HL-60 (cell line): ENCODE data around the gene THYN1.

Experiments used
- DNase-seq, 2 experiments: peaks; one replicate each; pipeline ENCODE4 v3.0.0-alpha.2; 2010 to 2020; ENCODE audit warnings: low read depth in 1 of 2, low spot score in 1 of 2
- H3K27ac ChIP-seq: fragments of 250-450 bp; sonication (Bioruptor Pico); replicated peaks from 2 replicates; pipeline ENCODE4 v1.5.1; 2020; ENCODE audit warnings: mild to moderate bottlenecking, moderate library complexity
- H3K27me3 ChIP-seq: fragments of 250-450 bp; sonication (Bioruptor Pico); 2 replicates; pipeline ENCODE4 v1.5.1; 2021; ENCODE audit warnings: mild to moderate bottlenecking, moderate library complexity; ENCODE audit not compliant: insufficient read depth, poor library complexity, severe bottlenecking
- H3K4me3 ChIP-seq: replicated peaks from 2 replicates; pipeline ENCODE4 v1.5.1; 2011; ENCODE audit warnings: mild to moderate bottlenecking, control low read depth, low read length; ENCODE audit not compliant: insufficient read depth
- GABPA ChIP-seq: IDR thresholded peaks from 2 replicates; pipeline ENCODE4 v1.6.1; 2012; ENCODE audit warnings: low read depth
- POLR2AphosphoS5 ChIP-seq: IDR thresholded peaks from 2 replicates; pipeline ENCODE4 v1.6.1; 2012; ENCODE audit warnings: low read depth
- SPI1 ChIP-seq: IDR thresholded peaks from 2 replicates; pipeline ENCODE4 v1.6.1; 2012; ENCODE audit warnings: low read depth, mild to moderate bottlenecking, borderline replicate concordance
- TF ChIP-seq, protein P1 (sequence below): IDR thresholded peaks from 2 replicates; pipeline ENCODE4 v1.6.1; 2012; ENCODE audit warnings: low read depth; ENCODE audit not compliant: insufficient replicate concordance
- TF ChIP-seq, protein P2 (sequence below): IDR thresholded peaks from one replicate; pipeline ENCODE4 v1.5.1; 2011; ENCODE audit warnings: low read length, control low read depth, inconsistent platforms; ENCODE audit not compliant: insufficient read depth

The THYN1 gene

DNA sequence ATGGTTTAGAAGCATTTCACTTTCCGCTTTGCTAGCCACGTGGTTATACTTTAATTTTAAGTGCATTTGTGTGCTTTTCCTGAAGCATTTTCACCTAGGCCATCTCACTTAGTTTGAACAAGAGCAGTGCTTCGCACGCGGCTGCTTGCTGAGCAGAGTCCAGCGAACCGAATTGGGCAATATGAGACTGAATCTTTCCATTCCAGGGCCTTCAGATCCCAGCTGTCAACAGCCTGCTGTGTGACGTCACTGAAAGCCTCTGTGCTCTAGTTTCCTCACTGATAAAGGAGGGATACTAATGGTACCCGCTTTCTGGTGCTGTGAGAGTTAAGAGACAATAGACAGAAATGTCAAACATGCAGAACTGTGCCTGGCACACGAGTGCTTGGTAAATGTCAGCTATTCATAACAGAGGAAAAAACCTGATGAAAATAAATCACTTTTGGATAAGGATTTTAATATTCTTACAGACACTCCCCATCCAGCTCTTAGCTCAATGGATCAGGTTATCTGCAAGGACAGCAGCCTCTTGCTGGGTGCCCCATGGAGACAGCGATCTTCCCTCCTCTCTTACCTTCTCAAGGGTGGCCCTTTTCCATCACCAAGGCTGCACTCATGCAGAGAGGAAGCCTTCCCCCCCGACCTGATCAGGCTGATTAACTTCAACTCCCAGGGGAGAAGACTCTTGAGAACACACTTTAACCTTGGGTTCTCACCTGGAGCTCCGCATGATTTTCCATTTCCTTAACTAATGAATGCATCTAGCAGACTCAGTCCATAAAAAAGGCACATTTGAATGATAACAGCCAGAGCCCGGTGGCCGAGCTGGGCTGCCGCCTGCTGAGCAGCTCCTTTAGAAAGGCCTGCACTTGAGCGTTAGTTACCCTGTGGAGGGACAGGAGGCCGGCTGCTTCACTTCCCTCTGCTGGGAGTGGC, 19.5 kb upstream of the THYN1 start:
- H3K4me3 ChIP-seq = no peak overlapping the region
- TF ChIP-seq POLR2AphosphoS5 (no peak), GABPA (no peak), SPI1 (no peak)
- TF ChIP-seq, protein P1, sequence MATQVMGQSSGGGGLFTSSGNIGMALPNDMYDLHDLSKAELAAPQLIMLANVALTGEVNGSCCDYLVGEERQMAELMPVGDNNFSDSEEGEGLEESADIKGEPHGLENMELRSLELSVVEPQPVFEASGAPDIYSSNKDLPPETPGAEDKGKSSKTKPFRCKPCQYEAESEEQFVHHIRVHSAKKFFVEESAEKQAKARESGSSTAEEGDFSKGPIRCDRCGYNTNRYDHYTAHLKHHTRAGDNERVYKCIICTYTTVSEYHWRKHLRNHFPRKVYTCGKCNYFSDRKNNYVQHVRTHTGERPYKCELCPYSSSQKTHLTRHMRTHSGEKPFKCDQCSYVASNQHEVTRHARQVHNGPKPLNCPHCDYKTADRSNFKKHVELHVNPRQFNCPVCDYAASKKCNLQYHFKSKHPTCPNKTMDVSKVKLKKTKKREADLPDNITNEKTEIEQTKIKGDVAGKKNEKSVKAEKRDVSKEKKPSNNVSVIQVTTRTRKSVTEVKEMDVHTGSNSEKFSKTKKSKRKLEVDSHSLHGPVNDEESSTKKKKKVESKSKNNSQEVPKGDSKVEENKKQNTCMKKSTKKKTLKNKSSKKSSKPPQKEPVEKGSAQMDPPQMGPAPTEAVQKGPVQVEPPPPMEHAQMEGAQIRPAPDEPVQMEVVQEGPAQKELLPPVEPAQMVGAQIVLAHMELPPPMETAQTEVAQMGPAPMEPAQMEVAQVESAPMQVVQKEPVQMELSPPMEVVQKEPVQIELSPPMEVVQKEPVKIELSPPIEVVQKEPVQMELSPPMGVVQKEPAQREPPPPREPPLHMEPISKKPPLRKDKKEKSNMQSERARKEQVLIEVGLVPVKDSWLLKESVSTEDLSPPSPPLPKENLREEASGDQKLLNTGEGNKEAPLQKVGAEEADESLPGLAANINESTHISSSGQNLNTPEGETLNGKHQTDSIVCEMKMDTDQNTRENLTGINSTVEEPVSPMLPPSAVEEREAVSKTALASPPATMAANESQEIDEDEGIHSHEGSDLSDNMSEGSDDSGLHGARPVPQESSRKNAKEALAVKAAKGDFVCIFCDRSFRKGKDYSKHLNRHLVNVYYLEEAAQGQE = no peak
- TF ChIP-seq, protein P2, sequence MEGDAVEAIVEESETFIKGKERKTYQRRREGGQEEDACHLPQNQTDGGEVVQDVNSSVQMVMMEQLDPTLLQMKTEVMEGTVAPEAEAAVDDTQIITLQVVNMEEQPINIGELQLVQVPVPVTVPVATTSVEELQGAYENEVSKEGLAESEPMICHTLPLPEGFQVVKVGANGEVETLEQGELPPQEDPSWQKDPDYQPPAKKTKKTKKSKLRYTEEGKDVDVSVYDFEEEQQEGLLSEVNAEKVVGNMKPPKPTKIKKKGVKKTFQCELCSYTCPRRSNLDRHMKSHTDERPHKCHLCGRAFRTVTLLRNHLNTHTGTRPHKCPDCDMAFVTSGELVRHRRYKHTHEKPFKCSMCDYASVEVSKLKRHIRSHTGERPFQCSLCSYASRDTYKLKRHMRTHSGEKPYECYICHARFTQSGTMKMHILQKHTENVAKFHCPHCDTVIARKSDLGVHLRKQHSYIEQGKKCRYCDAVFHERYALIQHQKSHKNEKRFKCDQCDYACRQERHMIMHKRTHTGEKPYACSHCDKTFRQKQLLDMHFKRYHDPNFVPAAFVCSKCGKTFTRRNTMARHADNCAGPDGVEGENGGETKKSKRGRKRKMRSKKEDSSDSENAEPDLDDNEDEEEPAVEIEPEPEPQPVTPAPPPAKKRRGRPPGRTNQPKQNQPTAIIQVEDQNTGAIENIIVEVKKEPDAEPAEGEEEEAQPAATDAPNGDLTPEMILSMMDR = no peak
- no peak overlapping the region for H3K27ac ChIP-seq
- DNase-seq = no peak
- peaks cover 48% of the 10 kb centered on the region for H3K27me3 ChIP-seq

GRCh38 chr11:134271978-134272377, 18.8 kb upstream of the THYN1 start:
- Histone ChIP-seq H3K4me3 (no peak overlapping the region), H3K27ac (no peak overlapping the region), H3K27me3 (peaks cover 41% of the 10 kb centered on the region)
- TF ChIP-seq, protein P1 = no peak
- no peak for DNase-seq

DNA sequence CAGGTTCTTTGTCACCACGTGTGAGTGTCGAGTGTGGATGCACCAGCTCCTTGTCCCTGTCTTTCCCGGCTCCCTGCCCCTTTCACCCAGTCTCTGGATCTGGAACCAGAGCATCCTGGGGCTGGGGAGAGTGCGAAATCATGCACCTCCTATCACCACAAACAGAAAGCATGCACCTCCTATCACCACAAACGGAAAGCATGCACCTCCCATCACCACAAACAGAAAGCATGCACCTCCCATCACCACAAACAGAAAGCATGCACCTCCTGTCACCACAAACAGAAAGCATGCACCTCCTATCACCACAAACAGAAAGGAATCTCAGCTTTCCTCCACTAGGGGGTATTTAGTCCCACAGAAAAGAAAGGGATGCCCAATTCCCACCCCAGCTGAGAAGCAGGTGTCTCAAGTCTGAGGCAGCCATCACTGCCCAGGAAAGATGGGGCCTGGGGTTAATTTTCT, 17.1 kb upstream of the THYN1 start:
- H3K27ac ChIP-seq = no peak overlapping the region
- no peak overlapping the region for H3K4me3 ChIP-seq
- TF ChIP-seq POLR2AphosphoS5 (no peak), SPI1 (no peak), GABPA (no peak)
- TF ChIP-seq, protein P2 = no peak
- TF ChIP-seq, protein P1 = no peak
- H3K27me3 ChIP-seq = peaks cover 27% of the 10 kb centered on the region
- DNase-seq = no peak
